HCT116 (cell line): ENCODE measurements around the gene SPATS2L. TPM values are rescaled to one million over a fixed set of nuclear protein-coding genes. Genes with fewer than 3 reads are reported as not detected.

Experiments used
- ATAC-seq: fragments of 200-7000 bp; cut with Tn5 transposase; 2 replicates; pipeline ENCODE4 v1.9.1; 2020; ENCODE audit warnings: mild to moderate bottlenecking, moderate library complexity
- BruUV-seq: library from RNA; stranded (reverse); fragments of 400-500 nt; replicated peaks from 2 replicates; lab custom pipeline; 2021; lab: Mats Ljungman, UMichigan
- CTCF ChIA-PET: fragments of 300-600 bp; sonication (Branson Sonifier 250); formaldehyde crosslinking; loops from one replicate; lab custom pipeline; 2021; ENCODE audit warnings: antibody characterized with exemption; lab: Charles Lee
- POLR2A ChIA-PET: fragments of 300-600, 350-600 bp; sonication (Branson Sonifier 250); formaldehyde crosslinking; loops from one replicate; lab custom pipeline; 2021; ENCODE audit warnings: antibody characterized with exemption; lab: Charles Lee
- RAD21 ChIA-PET, 2 experiments: fragments of 300-600 bp; sonication (Branson Sonifier 250); formaldehyde crosslinking; loops; one replicate each; lab custom pipeline; 2023; ENCODE audit warnings: low total read pairs in 2 of 2; ENCODE audit not compliant: uncharacterized antibody in 2 of 2, unreplicated experiment in 2 of 2, low non-redundant PET in 1 of 2; lab: Charles Lee
- DNase-seq: peaks from one replicate; pipeline ENCODE4 v3.0.0-alpha.2; 2010; ENCODE audit warnings: low read depth, low spot score
- H2AFZ ChIP-seq: fragments of 200-600 bp; shearing (Covaris generic), sonication (generic); 2 replicates; pipeline ENCODE4 v1.6.1; 2017; ENCODE audit warnings: low read depth, mixed run types, mixed read lengths, antibody characterized with exemption, low read length; ENCODE audit not compliant: poor library complexity, severe bottlenecking
- H3K27ac ChIP-seq: 2 replicates; pipeline ENCODE4 v1.5.1; 2012; ENCODE audit warnings: low read depth, low read length
- H3K27me3 ChIP-seq: fragments of 200-600 bp; sonication (generic); 2 replicates; pipeline ENCODE4 v1.6.1; 2016; ENCODE audit warnings: mixed run types, low read length, mixed read lengths; ENCODE audit not compliant: insufficient read depth
- H3K36me3 ChIP-seq, 2 experiments: fragments of 200-500 bp in 1 of 2; fragments of 200-600 bp in 1 of 2; sonication (Bioruptor generic) in 1 of 2; sonication (generic) in 1 of 2; 2 replicates each; pipeline versions ENCODE4 v1.5.1 to v1.6.1; 2014 to 2016; ENCODE audit warnings: low read length in 2 of 2, inconsistent platforms in 1 of 2, mixed read lengths in 1 of 2, mixed run types in 1 of 2; ENCODE audit not compliant: insufficient read depth in 2 of 2, control insufficient read depth in 1 of 2
- H3K4me1 ChIP-seq, 2 experiments: fragments of 200-600 bp in 1 of 2; sonication (generic) in 1 of 2; 2 replicates each; pipeline versions ENCODE4 v1.5.1 to v1.6.1; 2012 to 2017; ENCODE audit warnings: low read length in 2 of 2, inconsistent platforms in 1 of 2, mild to moderate bottlenecking in 1 of 2, mixed read lengths in 1 of 2, mixed run types in 1 of 2, moderate library complexity in 1 of 2; ENCODE audit not compliant: insufficient read depth in 2 of 2, control insufficient read depth in 1 of 2
- H3K4me2 ChIP-seq: fragments of 200-600 bp; sonication (generic); 2 replicates; pipeline ENCODE4 v1.6.1; 2017; ENCODE audit warnings: mixed run types, low read length, mixed read lengths
- H3K4me3 ChIP-seq, 2 experiments: fragments of 200-600 bp in 1 of 2; sonication (generic) in 1 of 2; replicated peaks in 1 of 2; 2 replicates each; pipeline ENCODE4 v1.5.1; 2011 to 2016; ENCODE audit warnings: low read length in 2 of 2, control low read depth in 1 of 2, low read depth in 1 of 2, mild to moderate bottlenecking in 1 of 2, mixed read lengths in 1 of 2, mixed run types in 1 of 2
- H3K79me2 ChIP-seq: fragments of 200-600 bp; sonication (generic); 2 replicates; pipeline ENCODE4 v1.6.1; 2017; ENCODE audit warnings: mild to moderate bottlenecking, mixed run types, low read length, moderate library complexity, mixed read lengths; ENCODE audit not compliant: insufficient read depth
- H3K9ac ChIP-seq: fragments of 200-600 bp; sonication (generic); 2 replicates; pipeline ENCODE4 v1.6.1; 2016; ENCODE audit warnings: low read length, mixed read lengths
- H3K9me2 ChIP-seq: fragments of 200-600 bp; sonication (generic), shearing (Covaris generic); 2 replicates; pipeline ENCODE4 v1.6.1; 2017; ENCODE audit warnings: mixed run types, mild to moderate bottlenecking, moderate library complexity; ENCODE audit not compliant: insufficient read depth
- H3K9me3 ChIP-seq, 2 experiments: fragments of 200-500 bp in 1 of 2; fragments of 200-600 bp in 1 of 2; sonication (Bioruptor generic) in 1 of 2; sonication (generic) in 1 of 2; 2 replicates each; pipeline ENCODE4 v1.6.1; 2014 to 2017; ENCODE audit warnings: low read length in 2 of 2, mixed read lengths in 2 of 2, inconsistent platforms in 1 of 2, low read depth in 1 of 2, mild to moderate bottlenecking in 1 of 2, mixed run types in 1 of 2, moderate library complexity in 1 of 2; ENCODE audit not compliant: control insufficient read depth in 1 of 2, insufficient read depth in 1 of 2
- H4K20me1 ChIP-seq: fragments of 200-600 bp; sonication (generic), shearing (Covaris generic); 2 replicates; pipeline ENCODE4 v1.6.1; 2017; ENCODE audit warnings: mixed run types, mild to moderate bottlenecking, moderate library complexity; ENCODE audit not compliant: insufficient read depth
- ATF3 ChIP-seq: IDR thresholded peaks from 2 replicates; pipeline ENCODE4 v1.6.1; 2012
- CTCF ChIP-seq, 3 experiments: fragments of 200-600 bp in 1 of 3; sonication (generic) in 1 of 3; IDR thresholded peaks in 2 of 3; conservative IDR thresholded peaks in 1 of 3; 2 replicates each; pipeline ENCODE4 v1.5.1; 2012 to 2017; ENCODE audit warnings: low read depth in 2 of 3, low read length in 2 of 3, antibody characterized with exemption in 1 of 3, borderline replicate concordance in 1 of 3, control low read depth in 1 of 3, mild to moderate bottlenecking in 1 of 3, mixed read lengths in 1 of 3, mixed run types in 1 of 3, moderate library complexity in 1 of 3; ENCODE audit not compliant: insufficient read depth in 1 of 3
- EZH2 ChIP-seq: fragments of 200-600 bp; sonication (generic); IDR thresholded peaks from 2 replicates; pipeline ENCODE4 v1.6.1; 2017; ENCODE audit warnings: antibody characterized with exemption, mixed run types
- EZH2phosphoT487 ChIP-seq: fragments of 200-600 bp; IDR thresholded peaks from 2 replicates; pipeline ENCODE4 v1.6.1; 2018; ENCODE audit warnings: antibody characterized with exemption, borderline replicate concordance
- JUND ChIP-seq: IDR thresholded peaks from 2 replicates; pipeline ENCODE4 v1.6.1; 2012
- MAX ChIP-seq: IDR thresholded peaks from 2 replicates; pipeline ENCODE4 v1.6.1; 2012
- POLR2A ChIP-seq: IDR thresholded peaks from 2 replicates; pipeline ENCODE4 v1.7.0; 2011; ENCODE audit warnings: borderline replicate concordance; ENCODE audit not compliant: insufficient read depth, insufficient read length; ENCODE audit errors: extremely low read depth
- POLR2AphosphoS5 ChIP-seq: IDR thresholded peaks from 2 replicates; pipeline ENCODE4 v1.6.1; 2011; ENCODE audit warnings: mild to moderate bottlenecking, low read depth, low read length, moderate library complexity
- RAD21 ChIP-seq: IDR thresholded peaks from 2 replicates; pipeline ENCODE4 v1.6.1; 2012; ENCODE audit warnings: low read depth, mild to moderate bottlenecking
- SIN3A ChIP-seq: IDR thresholded peaks from 2 replicates; pipeline ENCODE4 v1.6.1; 2012; ENCODE audit warnings: low read depth
- SRF ChIP-seq: IDR thresholded peaks from 2 replicates; pipeline ENCODE4 v1.6.1; 2012; ENCODE audit warnings: low read depth
- TCF7L2 ChIP-seq: IDR thresholded peaks from 2 replicates; pipeline ENCODE4 v1.7.0; 2011; ENCODE audit warnings: borderline replicate concordance, inconsistent platforms; ENCODE audit not compliant: insufficient read depth, insufficient read length; ENCODE audit errors: extremely low read depth
- ZBTB33 ChIP-seq: IDR thresholded peaks from 2 replicates; pipeline ENCODE4 v1.6.1; 2011; ENCODE audit warnings: mild to moderate bottlenecking, low read length, moderate library complexity; ENCODE audit not compliant: insufficient replicate concordance; ENCODE audit errors: extremely low read depth
- ZFX ChIP-seq: fragments of 450-650 bp; IDR thresholded peaks from 2 replicates; pipeline ENCODE4 v1.6.1; 2017
- ZNF274 ChIP-seq: fragments of 200-500 bp; sonication (Bioruptor generic); IDR thresholded peaks from 2 replicates; pipeline ENCODE4 v1.6.1; 2014; ENCODE audit warnings: mild to moderate bottlenecking, low read depth, low read length, inconsistent platforms
- intact Hi-C: fragments of 100-400 bp; cut with micrococcal nuclease; formaldehyde crosslinking; loops from 2 replicates; pipeline ENCODE4 v1.10.0; 2022
- total RNA-seq: library from RNA; stranded (reverse); gene quantifications from one replicate; pipeline ENCODE4 v1.2.1, GENCODE V29; 2021; ENCODE audit not compliant: unreplicated experiment

SPATS2L gene
- total RNA-seq, 1 experiment from 2014 or later: 87.1 TPM

GRCh38 chr2:200426754-200427153 is 120.3 kb downstream of the SPATS2L start:
- no peak for DNase-seq
- no peak overlapping the region for H3K9ac ChIP-seq
- no peak overlapping the region for H3K4me2 ChIP-seq
- no peak overlapping the region for H3K27ac ChIP-seq
- intact Hi-C loops: no loop called here
- ChIA-PET CTCF (no interaction called here), POLR2A (no interaction called here), RAD21 (no interaction called here)
- no peaks in the 10 kb centered on the region for H3K9me2 ChIP-seq
- 0 out of 4 replicates have a peak, but pooled peaks cover 0 to 6% of the 10 kb centered on the region in 2 experiments for H3K4me1 ChIP-seq
- H3K36me3 ChIP-seq: 0 out of 4 replicates have a peak, but pooled peaks cover 0 to 3% of the 10 kb centered on the region in 2 experiments
- no peaks in the 10 kb centered on the region for H3K79me2 ChIP-seq
- H2AFZ ChIP-seq: no peak overlapping the region
- no peaks in the 10 kb centered on the region for H3K27me3 ChIP-seq
- no peaks in the 10 kb centered on the region for H4K20me1 ChIP-seq
- ATAC-seq: no peak
- no peak overlapping the region for H3K4me3 ChIP-seq
- TF ChIP-seq EZH2 (no peak), ZNF274 (no peak), CTCF (IDR thresholded peaks at IDR 0.05 in 2 of 3, conservative IDR thresholded peaks at IDR 0.05 in 1 of 3; ENCODE audit: borderline replicate concordance in 1 of 3, insufficient read depth in 1 of 3, low read depth in 2 of 3, low read length in 2 of 3) (no peak), POLR2AphosphoS5 (no peak), ZFX (no peak), JUND (no peak), EZH2phosphoT487 (no peak), ATF3 (no peak), POLR2A (no peak), ZBTB33 (no peak), SRF (no peak), RAD21 (no peak), MAX (no peak), TCF7L2 (no peak), SIN3A (no peak)
- H3K9me3 ChIP-seq: no peaks in the 10 kb centered on the region
- no TSS peak for BruUV-seq
